Tibial artery (tissue), 4 donors: ENCODE results near the gene ALOX5.
"Not testable (repeated sequence)": the region's sequence is repeated elsewhere in the genome, so short reads cannot be mapped to it uniquely, and the experiment has no call there.

Experiments used
- DNase-seq, 2 donors: peaks; one replicate each; pipeline ENCODE4 v3.0.0-alpha.2; 2019
- H3K27ac ChIP-seq, 2 donors: fragments of 200-600 bp; sonication (generic) in 1 of 2; 1 replicate in 1 of 2; 2 replicates in 1 of 2; pipeline ENCODE4 v1.5.1; 2018 to 2019; ENCODE audit warnings: mild to moderate bottlenecking in 1 of 2
- H3K27me3 ChIP-seq, 2 donors: fragments of 200-600 bp; sonication (generic) in 1 of 2; one replicate each; pipeline versions ENCODE4 v1.5.1 to v1.6.0; 2016 to 2019
- H3K36me3 ChIP-seq, 3 donors: fragments of 200-600 bp; sonication (generic) in 2 of 3; one replicate each; pipeline ENCODE4 v1.5.1; 2016 to 2019; ENCODE audit warnings: mild to moderate bottlenecking in 2 of 3
- H3K4me1 ChIP-seq, 4 donors: fragments of 200-600 bp; sonication (generic) in 2 of 4; 1 replicate in 3 of 4; 2 replicates in 1 of 4; pipeline ENCODE4 v1.5.1; 2016 to 2019
- H3K4me3 ChIP-seq, 2 donors: fragments of 200-600 bp; sonication (generic) in 1 of 2; 1 replicate in 1 of 2; 2 replicates in 1 of 2; pipeline ENCODE4 v1.5.1; 2018 to 2019; ENCODE audit warnings: mild to moderate bottlenecking in 2 of 2
- H3K9me3 ChIP-seq, 3 donors: fragments of 200-600 bp; sonication (generic) in 1 of 3; one replicate each; pipeline ENCODE4 v1.5.1; 2016 to 2019
- intact Hi-C: fragments of 100-400 bp; cut with DNase I; formaldehyde crosslinking; loops from one replicate; pipeline ENCODE4 v1.15.0; 2023; ENCODE audit warnings: low total_unique reads
- TF ChIP-seq, protein P1 (sequence below), 2 experiments: fragments of 200-600 bp in 1 of 2; fragments of 450-650 bp in 1 of 2; IDR thresholded peaks; one replicate each; pipeline ENCODE4 v1.5.1; 2017 to 2019; ENCODE audit warnings: antibody characterized with exemption in 2 of 2, mild to moderate bottlenecking in 1 of 2, moderate library complexity in 1 of 2

ALOX5 gene

DNA sequence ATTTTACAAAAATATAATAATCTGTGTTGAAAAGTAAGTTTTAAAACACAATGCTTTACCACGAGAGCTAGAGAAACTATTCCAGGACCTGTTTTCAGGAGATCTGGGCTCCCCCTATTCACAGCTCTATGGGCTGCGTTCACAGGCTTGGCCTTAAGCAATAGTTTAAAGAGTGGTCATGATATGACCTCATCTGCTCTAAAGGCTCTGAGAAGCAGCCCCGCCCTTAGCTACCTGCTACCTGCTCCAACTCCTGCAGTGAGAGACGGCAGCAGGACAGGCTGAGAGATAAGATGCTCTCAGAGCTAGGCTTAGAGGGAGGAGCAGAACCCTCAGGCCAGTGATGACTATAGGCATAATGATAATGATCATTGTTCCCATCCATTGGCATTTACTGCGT lies 12.6 kb downstream of the ALOX5 start:
- no peaks in the 10 kb centered on the region for H3K36me3 ChIP-seq
- TF ChIP-seq, protein P1, sequence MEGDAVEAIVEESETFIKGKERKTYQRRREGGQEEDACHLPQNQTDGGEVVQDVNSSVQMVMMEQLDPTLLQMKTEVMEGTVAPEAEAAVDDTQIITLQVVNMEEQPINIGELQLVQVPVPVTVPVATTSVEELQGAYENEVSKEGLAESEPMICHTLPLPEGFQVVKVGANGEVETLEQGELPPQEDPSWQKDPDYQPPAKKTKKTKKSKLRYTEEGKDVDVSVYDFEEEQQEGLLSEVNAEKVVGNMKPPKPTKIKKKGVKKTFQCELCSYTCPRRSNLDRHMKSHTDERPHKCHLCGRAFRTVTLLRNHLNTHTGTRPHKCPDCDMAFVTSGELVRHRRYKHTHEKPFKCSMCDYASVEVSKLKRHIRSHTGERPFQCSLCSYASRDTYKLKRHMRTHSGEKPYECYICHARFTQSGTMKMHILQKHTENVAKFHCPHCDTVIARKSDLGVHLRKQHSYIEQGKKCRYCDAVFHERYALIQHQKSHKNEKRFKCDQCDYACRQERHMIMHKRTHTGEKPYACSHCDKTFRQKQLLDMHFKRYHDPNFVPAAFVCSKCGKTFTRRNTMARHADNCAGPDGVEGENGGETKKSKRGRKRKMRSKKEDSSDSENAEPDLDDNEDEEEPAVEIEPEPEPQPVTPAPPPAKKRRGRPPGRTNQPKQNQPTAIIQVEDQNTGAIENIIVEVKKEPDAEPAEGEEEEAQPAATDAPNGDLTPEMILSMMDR (IDR thresholded peaks at IDR 0.05): no peak
- H3K27ac ChIP-seq: no peak overlapping the region
- intact Hi-C loops: no loop called here
- no peaks in the 10 kb centered on the region for H3K27me3 ChIP-seq
- H3K9me3 ChIP-seq: no peaks in the 10 kb centered on the region
- H3K4me3 ChIP-seq: no peak overlapping the region
- no peak for DNase-seq
- no peaks in the 10 kb centered on the region for H3K4me1 ChIP-seq

DNA sequence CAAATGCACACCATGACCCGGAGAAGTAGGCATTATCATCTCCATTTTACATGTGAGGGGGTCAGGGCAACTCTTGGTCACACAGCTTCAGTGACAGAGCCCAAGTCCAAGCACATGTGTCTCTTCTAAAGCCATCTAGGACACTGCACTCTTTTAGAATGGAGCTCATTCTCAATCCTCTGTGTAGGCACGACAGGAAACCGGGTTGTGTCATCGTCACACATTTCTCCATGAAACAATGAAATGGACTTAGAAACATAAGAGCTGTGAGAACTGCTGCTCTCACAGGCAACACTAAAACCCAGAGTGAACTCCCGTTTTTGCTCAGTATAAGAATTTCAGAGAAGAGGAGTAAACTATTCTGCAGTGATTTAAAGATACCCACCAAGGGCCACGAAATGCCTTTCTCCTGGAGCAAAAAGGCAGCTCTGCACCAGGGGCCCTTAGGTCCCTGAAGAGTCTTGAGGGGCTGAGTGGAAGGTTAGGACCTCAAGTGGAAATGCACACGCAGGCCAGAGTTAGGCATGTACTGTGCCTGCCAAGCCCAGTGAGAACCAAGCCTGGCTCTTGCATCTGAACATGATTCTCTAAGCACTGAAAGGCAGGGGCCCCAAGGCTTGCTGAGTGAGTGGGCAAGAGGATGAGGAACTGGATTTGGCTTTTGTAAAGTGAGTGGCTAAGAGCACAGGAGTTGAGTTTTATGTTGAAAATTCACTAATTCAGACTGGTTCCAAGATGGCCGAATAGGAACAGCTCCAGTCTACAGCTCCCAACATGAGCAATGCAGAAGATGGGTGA lies 13.3 kb downstream of the ALOX5 start:
- intact Hi-C loops: no loop called here
- H3K4me1 ChIP-seq: no peaks in the 10 kb centered on the region
- no peak overlapping the region for H3K4me3 ChIP-seq
- H3K36me3 ChIP-seq: no peaks in the 10 kb centered on the region
- H3K27me3 ChIP-seq: no peaks in the 10 kb centered on the region
- no peak overlapping the region for H3K27ac ChIP-seq
- DNase-seq: no peak
- TF ChIP-seq, protein P1 (IDR thresholded peaks at IDR 0.05): no peak
- H3K9me3 ChIP-seq: no peaks in the 10 kb centered on the region

DNA sequence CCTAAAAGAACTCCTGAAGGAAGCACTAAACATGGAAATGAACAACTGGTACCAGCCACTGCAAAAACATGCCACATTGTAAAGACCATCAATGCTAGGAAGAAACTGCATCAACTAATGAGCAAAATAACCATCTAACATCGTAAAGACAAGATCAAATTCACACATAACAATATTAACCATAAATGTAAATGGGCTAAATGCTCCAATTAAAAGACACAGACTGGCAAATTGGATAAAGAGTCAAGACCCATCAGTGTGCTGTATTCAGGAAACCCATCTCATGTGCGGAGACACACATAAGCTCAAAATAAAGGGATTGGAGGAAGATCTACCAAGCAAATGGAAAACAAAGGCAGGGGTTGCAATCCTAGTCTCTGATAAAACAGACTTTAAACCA lies 15.7 kb downstream of the ALOX5 start:
- DNase-seq, intact Hi-C loops, H3K9me3 ChIP-seq, H3K27me3 ChIP-seq, H3K27ac ChIP-seq, H3K4me3 ChIP-seq, H3K4me1 ChIP-seq, H3K36me3 ChIP-seq: not testable (repeated sequence)

DNA sequence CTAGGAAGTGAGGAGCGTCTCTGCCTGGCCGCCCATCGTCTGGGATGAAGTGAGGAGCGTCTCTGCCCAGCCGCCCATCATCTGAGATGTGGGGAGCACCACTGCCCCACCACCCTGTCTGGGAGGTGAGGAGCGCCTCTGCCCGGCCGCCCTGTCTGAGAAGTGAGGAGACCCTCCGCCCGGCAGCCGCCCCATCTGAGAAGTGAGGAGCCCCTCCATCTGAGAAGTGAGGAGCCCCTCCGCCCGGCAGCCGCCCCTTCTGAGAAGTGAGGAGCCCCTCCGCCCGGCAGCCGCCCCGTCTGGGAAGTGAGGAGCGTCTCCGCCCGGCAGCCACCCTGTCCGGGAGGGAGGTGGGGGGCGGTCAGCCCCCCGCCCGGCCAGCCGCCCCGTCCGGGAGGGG lies 17.6 kb downstream of the ALOX5 start:
- intact Hi-C loops: not testable (repeated sequence)

DNA sequence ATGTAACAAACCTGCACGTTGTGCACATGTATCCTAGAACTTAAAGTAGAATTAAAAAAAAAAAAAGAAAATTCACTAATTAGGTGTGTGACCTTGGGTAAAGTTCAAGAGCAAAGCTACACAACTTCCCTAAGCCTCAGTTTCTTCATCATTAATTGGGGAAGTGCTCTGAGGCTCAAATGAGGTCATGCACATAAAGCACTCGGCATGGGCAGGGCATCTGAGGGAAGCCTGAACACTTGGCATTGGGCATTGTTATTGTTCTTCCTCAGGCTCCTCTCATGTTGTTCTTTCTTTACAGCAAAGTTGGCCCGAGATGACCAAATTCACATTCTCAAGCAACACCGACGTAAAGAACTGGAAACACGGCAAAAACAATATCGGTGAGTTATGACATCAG lies 21.5 kb downstream of the ALOX5 start:
- TF ChIP-seq, protein P1 (IDR thresholded peaks at IDR 0.05): no peak
- no peak overlapping the region for H3K4me3 ChIP-seq
- H3K36me3 ChIP-seq: no peaks in the 10 kb centered on the region
- no peaks in the 10 kb centered on the region for H3K4me1 ChIP-seq
- H3K9me3 ChIP-seq: peaks cover 0 to 3% (median 0%) of the 10 kb centered on the region in 3 donors
- intact Hi-C loops: no loop called here
- no peaks in the 10 kb centered on the region for H3K27me3 ChIP-seq
- no peak overlapping the region for H3K27ac ChIP-seq
- DNase-seq: no peak

More for the DNA sequence above, 17.6 kb downstream of the ALOX5 start:
- H3K36me3 ChIP-seq, DNase-seq, H3K27ac ChIP-seq, H3K27me3 ChIP-seq, H3K4me3 ChIP-seq, H3K4me1 ChIP-seq, H3K9me3 ChIP-seq: not testable (repeated sequence)

DNA sequence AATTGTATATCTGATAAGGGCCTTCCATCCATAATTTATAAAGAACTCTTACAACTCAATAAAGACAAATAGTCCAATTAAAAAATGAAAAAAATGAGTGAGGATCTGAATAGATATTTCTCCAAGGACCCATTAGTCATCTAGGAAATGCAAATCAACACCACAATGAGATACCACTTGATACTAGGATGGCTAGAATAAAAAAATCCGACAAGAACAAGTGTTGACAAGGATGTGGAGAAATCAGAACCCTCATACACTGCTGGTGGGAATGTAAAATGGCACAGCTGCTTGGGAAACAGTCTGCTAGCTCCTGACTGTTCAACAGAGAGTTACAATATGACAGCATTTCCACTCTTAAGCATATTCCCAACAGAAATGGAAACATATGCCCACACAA lies 24.6 kb downstream of the ALOX5 start:
- Histone ChIP-seq H3K27ac (no peak overlapping the region), H3K9me3 (peaks cover 0 to 3% (median 0%) of the 10 kb centered on the region in 3 donors), H3K36me3 (no peaks in the 10 kb centered on the region), H3K4me1 (no peaks in the 10 kb centered on the region), H3K4me3 (no peak overlapping the region), H3K27me3 (no peaks in the 10 kb centered on the region)
- TF ChIP-seq, protein P1 (IDR thresholded peaks at IDR 0.05): no peak
- no peak for DNase-seq
- intact Hi-C loops: no loop called here
